ENCODE results near the gene ANGPT4. TPM values are rescaled to one million over a fixed set of nuclear protein-coding genes. Genes with fewer than 3 reads are reported as not detected.

Gene ANGPT4
- total and polyA plus RNA-seq, 2 of the 13 experiments (the other 11 are each of a cell fraction or from before 2014, with no cell fraction given) = not detected

GRCh38 chr20:905396-905961 is 10.7 kb downstream of the ANGPT4 start:
- no peak overlapping the region for H3K27ac ChIP-seq (ENCODE audit: extremely low read length, insufficient read depth, low read length)
- in situ Hi-C loops (cut with HindIII; ENCODE audit: extremely low pct_ligation_motif_present, low pct_unique_long_range_greater_than_20kb) = no loop called here
- intact Hi-C loops (cut with micrococcal nuclease; ENCODE audit: unreplicated experiment) = no loop called here
- H3K36me3 ChIP-seq (replicated peaks in 1 of 2; ENCODE audit: control insufficient read depth in 1 of 2, insufficient read depth in 2 of 2, low read length in 2 of 2) = no peaks in the 10 kb centered on the region
- DNase-seq (ENCODE audit: low spot score) = no peak
- WGBS (ENCODE audit: low lambda C conversion rate) = 13% methylated on average over 4 of the region's 4 CpGs
- no peak for ATAC-seq
- peaks cover 5% of the 10 kb centered on the region for H3K4me1 ChIP-seq (ENCODE audit: insufficient read depth, low read length)
- no peak overlapping the region for H3K9ac ChIP-seq (ENCODE audit: insufficient read depth, low read depth, low read length)
- no peaks in the 10 kb centered on the region for H3K9me3 ChIP-seq (ENCODE audit: low read length)
- H3K79me2 ChIP-seq (ENCODE audit: insufficient read depth, low read length) = no peaks in the 10 kb centered on the region
- no peak overlapping the region for H3K4me2 ChIP-seq (ENCODE audit: low read depth, low read length)
- ChIA-PET CTCF (ENCODE audit: low intra/inter-chr PET ratio, low total read pairs) (no interaction called here), POLR2A (no interaction called here)
- BruUV-seq (replicated peaks) = no TSS peak
- H3K4me3 ChIP-seq (replicated peaks in 1 of 3; ENCODE audit: insufficient read depth in 1 of 3, low read depth in 2 of 3, low read length in 3 of 3) = no peak overlapping the region
- H2AFZ ChIP-seq (ENCODE audit: low read length) = no peak overlapping the region
- H4K20me1 ChIP-seq (ENCODE audit: insufficient read depth, low read length) = no peaks in the 10 kb centered on the region
- FAIRE-seq = no peak
- peaks cover 0 to 9% of the 10 kb centered on the region in 2 experiments; a peak in 1 of 5 replicates for H3K27me3 ChIP-seq (ENCODE audit: control insufficient read depth in 1 of 2, insufficient read depth in 2 of 2, low read length in 2 of 2)
- TF ChIP-seq ZNF253 (CRISPR knock-in tag; IDR thresholded peaks at IDR 0.05; ENCODE audit: borderline replicate concordance) (no peak), TFAP4 (IDR thresholded peaks at IDR 0.05; ENCODE audit: borderline replicate concordance, low read depth) (no peak), PHF8 (CRISPR knock-in tag; IDR thresholded peaks at IDR 0.05) (no peak), SP2 (CRISPR knock-in tag; IDR thresholded peaks at IDR 0.05) (no peak), ADNP (CRISPR knock-in tag; IDR thresholded peaks at IDR 0.05) (no peak), DRAP1 (CRISPR knock-in tag; IDR thresholded peaks at IDR 0.05) (no peak), IRF9 (CRISPR knock-in tag; IDR thresholded peaks at IDR 0.05; ENCODE audit: borderline replicate concordance) (no peak), BRF2 (CRISPR knock-in tag; IDR thresholded peaks at IDR 0.05) (no peak), ZNF382 (CRISPR knock-in tag; IDR thresholded peaks at IDR 0.05; ENCODE audit: borderline replicate concordance) (no peak), NR2F2 (IDR thresholded peaks at IDR 0.05; ENCODE audit: borderline replicate concordance, low read depth) (no peak), TCF7L2 (IDR thresholded peaks at IDR 0.05; ENCODE audit: low read depth, low read length) (no peak), MBNL3 (CRISPR knock-in tag; conservative IDR thresholded peaks at IDR 0.05) (no peak), HMGXB4 (CRISPR knock-in tag; IDR thresholded peaks at IDR 0.05; ENCODE audit: borderline replicate concordance in 1 of 2, low read depth in 1 of 2) (no peak), LCORL (IDR thresholded peaks at IDR 0.05) (no peak), LCORL (CRISPR knock-in tag; IDR thresholded peaks at IDR 0.05) (no peak), ETV5 (CRISPR knock-in tag; IDR thresholded peaks at IDR 0.05; ENCODE audit: borderline replicate concordance) (no peak), THRA (CRISPR knock-in tag; IDR thresholded peaks at IDR 0.05; ENCODE audit: borderline replicate concordance) (no peak), ZNF816 (CRISPR knock-in tag; IDR thresholded peaks at IDR 0.05; ENCODE audit: borderline replicate concordance) (no peak)
